MM.1S (cell line): ENCODE data around the gene FOXO3.

Experiments
- EZH2 ChIP-seq: fragments of 300-600 bp; sonication (generic); optimal IDR thresholded peaks from 2 replicates; pipeline ENCODE3; 2017; ENCODE audit warnings: low read depth, mild to moderate bottlenecking, antibody characterized with exemption, low read length, mixed read lengths
- EZH2phosphoT487 ChIP-seq: fragments of 300-600 bp; sonication (generic); IDR thresholded peaks from 2 replicates; pipeline ENCODE4 v1.6.1; 2018; ENCODE audit warnings: antibody characterized with exemption, low read length
- TF ChIP-seq, protein P1 (sequence below): fragments of 300-600 bp; sonication (generic); IDR thresholded peaks from 2 replicates; pipeline ENCODE4 v1.5.1; 2016; ENCODE audit warnings: antibody characterized with exemption, low read length, mixed read lengths

DNA sequence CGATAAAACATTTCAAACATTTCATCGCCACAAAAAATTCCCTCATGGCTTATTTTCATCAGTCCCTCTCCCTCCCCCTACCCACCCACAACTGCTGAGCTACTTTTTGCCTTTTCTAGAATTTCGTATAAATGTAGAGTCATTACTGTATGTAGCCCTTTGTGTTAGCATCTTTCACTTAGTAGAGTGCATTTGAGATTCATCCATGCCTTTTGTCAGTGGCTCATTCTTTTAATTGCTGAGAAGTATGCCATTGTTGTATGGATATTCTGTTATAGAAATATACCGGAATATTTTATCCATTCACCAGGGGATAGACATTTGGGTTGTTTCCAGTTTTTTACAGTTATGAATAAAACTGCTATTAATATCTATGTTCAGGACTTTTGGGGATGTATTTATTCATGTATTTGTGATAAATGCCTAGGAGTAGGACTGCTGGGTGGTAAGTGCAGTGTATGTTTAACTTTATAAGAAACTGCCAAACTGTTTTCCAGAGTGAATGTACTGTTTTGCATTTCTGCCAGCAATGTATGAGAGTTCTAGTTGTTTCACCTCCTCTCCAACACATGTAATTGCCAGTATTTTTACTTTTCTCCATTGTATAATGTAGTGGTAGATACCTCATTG is 50.4 kb downstream of the FOXO3 start:
- TF ChIP-seq, protein P1, sequence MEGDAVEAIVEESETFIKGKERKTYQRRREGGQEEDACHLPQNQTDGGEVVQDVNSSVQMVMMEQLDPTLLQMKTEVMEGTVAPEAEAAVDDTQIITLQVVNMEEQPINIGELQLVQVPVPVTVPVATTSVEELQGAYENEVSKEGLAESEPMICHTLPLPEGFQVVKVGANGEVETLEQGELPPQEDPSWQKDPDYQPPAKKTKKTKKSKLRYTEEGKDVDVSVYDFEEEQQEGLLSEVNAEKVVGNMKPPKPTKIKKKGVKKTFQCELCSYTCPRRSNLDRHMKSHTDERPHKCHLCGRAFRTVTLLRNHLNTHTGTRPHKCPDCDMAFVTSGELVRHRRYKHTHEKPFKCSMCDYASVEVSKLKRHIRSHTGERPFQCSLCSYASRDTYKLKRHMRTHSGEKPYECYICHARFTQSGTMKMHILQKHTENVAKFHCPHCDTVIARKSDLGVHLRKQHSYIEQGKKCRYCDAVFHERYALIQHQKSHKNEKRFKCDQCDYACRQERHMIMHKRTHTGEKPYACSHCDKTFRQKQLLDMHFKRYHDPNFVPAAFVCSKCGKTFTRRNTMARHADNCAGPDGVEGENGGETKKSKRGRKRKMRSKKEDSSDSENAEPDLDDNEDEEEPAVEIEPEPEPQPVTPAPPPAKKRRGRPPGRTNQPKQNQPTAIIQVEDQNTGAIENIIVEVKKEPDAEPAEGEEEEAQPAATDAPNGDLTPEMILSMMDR, result no peak
- TF ChIP-seq EZH2phosphoT487 (no peak), EZH2 (no peak)
